ENCODE data around the gene IKZF4.
"Not testable (repeated sequence)": the region's sequence is repeated elsewhere in the genome, so short reads cannot be mapped to it uniquely, and the experiment has no call there.

IKZF4 gene

DNA sequence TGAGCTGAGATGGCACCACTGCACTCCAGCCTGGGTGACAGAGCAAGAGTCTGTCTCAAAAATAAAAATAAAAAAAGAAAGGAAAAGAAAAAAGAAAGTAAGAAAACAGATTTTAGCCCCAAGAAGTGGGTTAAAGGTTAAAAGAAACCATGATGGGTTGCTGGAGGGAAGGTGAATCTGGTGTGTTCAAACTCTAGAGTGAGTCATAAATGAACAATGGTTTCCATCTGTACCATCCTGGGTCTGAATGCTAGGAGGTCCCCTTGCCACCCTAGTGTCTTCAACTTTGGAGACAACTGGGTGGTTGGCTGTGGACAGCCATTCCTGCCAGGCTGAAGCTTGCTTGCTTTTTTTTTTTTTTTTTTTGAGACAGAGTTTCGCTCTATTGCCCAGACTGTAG lies 19.3 kb downstream of the IKZF4 start:
- DNase-seq (ENCODE audit: low spot score) = no peak

DNA sequence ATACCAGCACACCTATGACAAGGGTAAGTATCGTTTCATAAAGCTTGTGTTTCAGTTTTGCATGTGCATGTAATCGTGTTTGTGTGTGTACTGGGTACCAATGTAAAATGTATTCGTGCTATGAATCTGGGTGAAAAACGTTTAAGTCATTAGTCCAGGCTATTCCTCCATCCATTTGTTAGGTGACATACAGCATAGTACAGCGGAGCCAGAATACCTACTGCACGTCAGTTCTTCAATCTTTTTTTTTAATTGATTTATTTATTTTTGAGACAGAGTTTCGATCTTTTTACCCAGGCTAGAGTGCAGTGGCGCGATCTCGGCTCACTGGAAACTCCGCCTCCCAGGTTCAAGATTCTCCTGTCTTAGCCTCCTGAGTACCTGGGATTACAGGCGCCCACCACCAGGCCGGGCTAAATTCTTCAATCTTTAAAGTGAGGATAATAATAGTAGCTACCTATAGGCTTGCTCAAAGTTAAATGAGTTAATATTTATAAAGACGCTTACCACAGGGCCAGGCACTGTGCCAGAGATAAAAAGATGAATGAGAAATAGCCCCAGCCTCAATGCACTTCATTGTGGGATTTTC lies 20.2 kb downstream of the IKZF4 start:
- DNase-seq (ENCODE audit: low spot score) = no peak

DNA sequence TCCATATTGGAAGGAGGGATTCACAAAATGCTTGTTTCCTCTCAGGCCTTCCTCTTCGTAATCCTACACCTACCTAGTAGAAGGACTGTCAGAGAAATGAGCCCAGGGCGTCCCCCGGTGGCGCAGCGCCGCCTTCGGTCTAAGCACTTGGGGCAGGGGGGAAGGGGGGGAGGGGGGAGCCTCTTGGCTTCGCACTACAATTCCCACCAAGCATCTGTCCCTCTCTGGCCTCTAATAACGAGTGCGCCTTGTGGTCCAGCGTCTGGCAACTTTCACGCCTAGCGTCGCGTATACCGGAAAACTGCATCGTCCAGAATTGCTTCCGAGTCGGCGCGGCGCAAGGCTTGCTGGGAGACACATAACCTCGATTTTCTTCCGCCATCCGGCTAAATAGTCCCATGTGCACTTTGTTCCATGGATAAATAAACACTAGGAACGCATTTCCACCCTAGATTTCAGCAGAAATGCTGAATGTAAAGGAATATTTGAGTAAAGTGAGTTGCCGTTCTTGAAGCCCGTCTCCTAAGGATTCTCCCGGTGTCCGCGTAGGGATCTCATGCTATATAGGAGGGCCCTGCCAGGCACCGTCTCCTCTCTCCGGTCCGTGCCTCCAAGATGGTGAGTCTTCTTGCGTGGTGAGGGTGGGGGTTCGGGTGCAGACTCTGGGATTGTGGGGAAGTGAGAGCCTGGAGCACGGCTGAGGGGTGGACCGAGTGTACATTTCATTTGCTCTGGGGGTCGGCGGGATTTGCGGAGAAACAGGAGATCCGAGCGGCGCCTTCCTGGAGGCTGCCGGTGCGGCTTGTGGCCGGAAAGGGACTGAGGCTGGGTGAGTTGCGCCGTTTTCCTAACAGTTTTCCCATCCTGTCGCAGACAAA lies 20.9 kb downstream of the IKZF4 start, which contains the start of gene RPS26:
TSS of gene RPS26 (plus strand) at position 367 of the 878 bp plus-strand sequence. CDS start at position 616, 249 bp downstream.
- DNase-seq (ENCODE audit: low spot score) = peak; percentile 92

DNA sequence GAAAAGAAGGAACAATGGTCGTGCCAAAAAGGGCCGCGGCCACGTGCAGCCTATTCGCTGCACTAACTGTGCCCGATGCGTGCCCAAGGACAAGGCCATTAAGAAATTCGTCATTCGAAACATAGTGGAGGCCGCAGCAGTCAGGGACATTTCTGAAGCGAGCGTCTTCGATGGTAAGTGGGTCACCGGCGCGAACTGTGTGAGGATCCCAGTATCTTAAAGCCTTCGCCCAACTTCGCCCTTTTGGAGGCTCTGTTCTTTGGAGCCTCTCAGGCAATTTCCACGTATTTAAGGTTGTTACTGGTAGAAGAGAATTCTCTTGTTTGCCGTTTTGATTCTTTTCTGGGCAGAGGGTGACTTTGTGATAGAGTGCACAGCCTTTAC lies 21.6 kb downstream of the IKZF4 start:
- DNase-seq (ENCODE audit: low spot score) = not testable (repeated sequence)

DNA sequence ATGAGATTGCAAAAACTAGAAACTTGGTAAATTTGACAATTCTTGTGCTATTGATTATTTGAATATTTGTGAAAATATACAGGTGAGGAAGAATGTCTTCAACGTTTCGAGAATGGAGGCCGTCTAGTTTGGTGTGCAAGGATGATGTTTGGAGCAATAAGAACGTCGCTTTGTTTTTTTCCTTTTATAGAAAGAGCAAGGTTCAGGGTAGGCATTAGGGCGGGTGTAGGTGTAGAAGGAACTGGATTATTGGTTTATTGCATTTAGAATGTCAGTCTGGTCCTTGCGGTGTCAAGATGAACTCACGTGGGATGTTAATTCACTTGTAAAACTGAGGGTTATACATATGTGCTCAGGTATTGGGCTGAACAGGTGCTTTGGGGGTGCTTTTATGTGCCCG lies 22.0 kb downstream of the IKZF4 start:
- no peak for DNase-seq (ENCODE audit: low spot score)

DNA sequence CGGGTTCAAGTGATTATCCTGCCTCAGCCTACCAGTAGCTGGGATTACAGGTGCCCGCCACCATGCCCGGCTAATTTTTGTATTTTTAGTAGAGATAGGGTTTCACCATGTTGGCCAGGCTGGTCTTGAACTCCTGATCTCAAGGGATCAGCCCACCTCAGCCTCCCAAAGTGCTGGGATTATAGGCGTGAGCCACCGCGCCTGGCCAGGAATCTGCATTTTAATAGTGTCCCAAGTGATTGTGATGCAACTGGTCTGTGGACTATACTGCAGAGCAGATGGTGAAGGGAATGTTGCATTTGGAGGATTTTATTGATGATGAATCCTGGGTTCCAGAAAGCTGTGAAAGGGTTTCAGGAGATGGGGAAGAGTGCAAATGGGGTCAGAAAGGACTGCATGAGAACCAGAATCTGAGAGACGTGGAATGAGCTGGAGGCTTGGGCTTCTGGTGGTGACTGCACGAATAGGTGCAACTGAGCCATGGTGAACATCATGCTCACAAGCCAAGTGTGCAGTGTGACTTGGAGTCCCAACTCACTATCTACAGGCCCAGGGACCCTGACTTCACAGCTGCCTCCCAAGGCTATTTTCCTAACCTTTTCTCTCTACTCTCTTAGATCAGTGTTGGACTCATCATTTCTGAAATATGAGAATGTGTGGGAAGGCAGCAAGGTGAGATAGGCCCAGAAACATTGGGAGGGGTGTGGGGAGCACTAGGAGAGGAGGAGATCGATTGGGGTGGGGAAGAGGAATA lies 25.4 kb downstream of the IKZF4 start:
- DNase-seq (ENCODE audit: low spot score) = no peak

DNA sequence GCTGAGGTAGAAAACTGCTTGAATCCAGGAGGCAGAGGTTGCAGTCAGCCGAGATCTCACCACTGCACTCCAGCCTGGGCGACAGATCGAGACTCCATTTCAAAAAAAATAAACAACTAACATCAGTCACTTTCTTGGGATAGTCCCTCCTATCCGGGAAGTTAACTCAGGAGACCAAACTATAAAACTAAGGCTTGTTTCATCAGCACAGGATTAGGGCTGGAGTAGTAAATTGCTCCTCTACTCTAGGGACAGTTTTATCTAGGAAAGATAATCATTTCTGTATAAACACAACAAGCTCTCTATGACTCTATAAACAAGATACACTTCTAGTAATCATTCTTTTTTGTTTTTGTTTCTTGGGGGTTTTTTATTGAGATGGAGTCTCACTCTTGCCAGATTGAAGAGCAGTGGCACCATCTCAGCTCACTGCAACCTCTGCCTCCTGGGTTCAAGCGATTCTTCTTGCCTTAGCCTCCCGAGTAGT lies 32.6 kb downstream of the IKZF4 start:
- no peak for DNase-seq (ENCODE audit: low spot score)

DNA sequence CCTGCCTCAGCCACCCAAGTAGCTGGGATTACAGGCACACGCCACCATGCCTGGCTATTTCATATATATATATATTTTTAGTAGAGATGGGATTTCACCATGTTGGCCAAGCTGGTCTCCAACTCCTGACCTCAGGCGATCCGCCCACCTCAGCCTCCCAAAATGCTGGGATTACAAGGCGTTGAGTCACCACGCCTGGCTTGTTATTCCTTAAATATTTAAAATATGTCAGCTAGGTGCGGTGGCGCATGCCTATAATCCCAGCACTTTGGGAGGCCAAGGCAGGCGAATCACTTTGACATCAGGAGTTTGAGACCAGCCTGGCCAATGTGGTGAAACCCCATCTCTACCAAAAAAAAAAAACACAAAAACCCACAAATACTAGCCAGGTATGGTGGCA lies 39.1 kb downstream of the IKZF4 start:
- not testable (repeated sequence) for DNase-seq (ENCODE audit: low spot score)

DNA sequence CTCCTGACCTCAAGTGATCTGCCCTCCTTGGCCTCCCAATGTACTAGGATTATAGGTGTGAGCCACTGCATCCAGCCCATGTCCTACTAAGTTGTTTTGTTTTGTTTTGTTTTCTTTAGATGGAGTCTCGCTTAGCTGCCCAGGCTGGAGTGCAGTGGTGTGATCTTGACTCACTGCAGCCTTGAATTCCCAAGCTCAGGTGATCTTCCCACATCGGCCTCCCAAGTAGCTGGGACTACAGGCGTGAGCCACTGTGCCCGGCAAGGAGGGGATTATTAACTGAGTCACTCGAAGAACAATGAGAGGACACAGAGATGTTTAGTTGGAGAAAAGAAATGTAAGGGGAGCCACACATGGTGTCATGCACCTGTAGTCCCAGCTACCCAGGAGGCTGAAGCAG lies 41.1 kb downstream of the IKZF4 start:
- DNase-seq (ENCODE audit: low spot score) = no peak

DNA sequence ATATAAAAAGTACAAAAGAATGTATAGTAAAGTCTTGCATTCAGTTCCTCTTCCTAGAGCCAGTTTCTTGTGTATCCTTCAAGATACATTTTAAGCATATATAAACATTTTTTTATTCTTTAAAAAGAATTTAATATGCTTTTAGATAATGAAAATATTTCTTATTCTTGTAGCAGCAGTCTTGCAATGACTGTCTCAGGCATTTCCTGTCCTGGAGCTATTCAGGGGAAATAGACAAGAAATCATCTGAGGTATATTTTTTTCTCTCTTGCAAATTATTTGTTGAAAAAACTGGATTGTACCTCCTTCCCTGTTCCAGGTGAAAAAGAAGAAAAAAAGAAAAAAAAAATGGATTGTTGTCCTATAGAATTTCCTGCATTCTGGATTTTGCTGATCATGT lies 42.2 kb downstream of the IKZF4 start:
- DNase-seq (ENCODE audit: low spot score) = no peak

DNA sequence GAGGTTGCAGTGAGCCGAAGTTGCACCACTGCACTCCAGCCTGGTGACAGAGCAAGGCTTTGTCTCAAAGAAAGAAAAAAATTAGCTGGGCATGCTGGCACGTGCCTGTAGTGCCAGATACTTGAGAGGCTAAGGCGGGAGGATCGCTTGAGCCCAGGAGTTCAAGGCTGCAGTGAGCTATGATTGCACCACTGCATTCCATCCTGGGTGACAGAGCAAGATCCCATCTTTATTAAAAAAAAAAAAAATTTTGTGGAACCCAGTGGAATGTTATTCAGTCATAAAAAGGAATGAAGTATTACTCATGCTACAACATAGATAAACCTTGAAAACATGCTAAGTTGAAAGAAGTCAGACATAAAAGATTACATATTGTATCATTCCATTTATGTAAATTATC lies 50.8 kb downstream of the IKZF4 start:
- DNase-seq (ENCODE audit: low spot score) = no peak

DNA sequence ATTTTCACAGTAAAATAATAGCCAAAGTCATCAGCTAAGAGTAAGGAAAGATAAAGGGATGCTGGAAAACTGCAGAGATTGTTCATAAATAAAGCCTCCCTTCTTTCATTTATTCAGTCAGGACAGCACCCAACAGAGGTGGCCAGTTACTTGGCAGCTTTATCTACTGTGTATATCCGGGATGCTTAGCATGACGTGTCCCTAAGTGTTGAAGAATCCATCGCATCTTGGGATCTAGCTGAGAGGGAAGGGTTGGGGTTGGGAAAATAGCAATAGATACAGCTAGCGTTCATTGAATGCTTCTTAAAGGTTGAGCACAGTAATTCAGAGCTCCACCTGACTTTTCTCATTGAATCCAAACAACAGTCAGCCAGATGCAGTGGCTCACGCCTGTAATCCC lies 53.6 kb downstream of the IKZF4 start:
- no peak for DNase-seq (ENCODE audit: low spot score)

DNA sequence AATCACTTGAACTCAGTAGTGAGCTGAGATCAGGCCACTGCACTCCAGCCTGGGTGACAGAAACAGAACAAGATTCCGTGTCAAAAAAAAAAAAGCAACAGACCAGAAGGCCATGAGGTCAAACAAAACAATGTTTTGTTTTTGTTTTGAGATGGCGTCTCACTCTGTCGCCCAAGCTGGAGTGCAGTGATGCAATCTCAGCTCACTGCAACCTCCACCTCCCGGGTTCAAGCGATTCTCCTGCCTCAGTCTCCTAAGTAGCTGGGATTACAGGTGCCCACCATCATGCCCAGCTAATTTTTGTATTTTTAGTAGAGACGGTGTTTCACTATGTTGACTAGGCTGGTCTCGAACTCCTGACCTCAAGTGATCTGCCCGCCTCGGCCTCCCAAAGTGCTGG lies 57.1 kb downstream of the IKZF4 start:
- not testable (repeated sequence) for DNase-seq (ENCODE audit: low spot score)

DNA sequence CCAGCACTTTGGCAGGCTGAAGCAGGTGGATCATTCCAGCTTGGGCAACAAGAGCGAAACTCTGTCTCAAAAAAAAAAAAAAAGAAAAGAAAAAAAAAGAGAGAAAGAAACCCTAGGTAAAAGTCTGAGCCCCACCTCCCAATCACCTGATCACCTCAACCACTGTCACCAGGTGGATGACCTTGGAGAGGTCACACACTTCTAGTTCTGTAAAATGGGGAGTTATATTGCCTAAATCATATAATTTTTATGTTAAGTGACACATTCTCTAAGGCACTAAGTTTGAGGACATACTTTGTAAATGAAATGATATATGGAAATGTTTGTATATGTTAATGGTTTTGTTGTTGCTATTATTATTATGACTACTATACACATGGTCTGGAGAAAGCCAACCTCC lies 57.6 kb downstream of the IKZF4 start:
- DNase-seq (ENCODE audit: low spot score) = no peak

DNA sequence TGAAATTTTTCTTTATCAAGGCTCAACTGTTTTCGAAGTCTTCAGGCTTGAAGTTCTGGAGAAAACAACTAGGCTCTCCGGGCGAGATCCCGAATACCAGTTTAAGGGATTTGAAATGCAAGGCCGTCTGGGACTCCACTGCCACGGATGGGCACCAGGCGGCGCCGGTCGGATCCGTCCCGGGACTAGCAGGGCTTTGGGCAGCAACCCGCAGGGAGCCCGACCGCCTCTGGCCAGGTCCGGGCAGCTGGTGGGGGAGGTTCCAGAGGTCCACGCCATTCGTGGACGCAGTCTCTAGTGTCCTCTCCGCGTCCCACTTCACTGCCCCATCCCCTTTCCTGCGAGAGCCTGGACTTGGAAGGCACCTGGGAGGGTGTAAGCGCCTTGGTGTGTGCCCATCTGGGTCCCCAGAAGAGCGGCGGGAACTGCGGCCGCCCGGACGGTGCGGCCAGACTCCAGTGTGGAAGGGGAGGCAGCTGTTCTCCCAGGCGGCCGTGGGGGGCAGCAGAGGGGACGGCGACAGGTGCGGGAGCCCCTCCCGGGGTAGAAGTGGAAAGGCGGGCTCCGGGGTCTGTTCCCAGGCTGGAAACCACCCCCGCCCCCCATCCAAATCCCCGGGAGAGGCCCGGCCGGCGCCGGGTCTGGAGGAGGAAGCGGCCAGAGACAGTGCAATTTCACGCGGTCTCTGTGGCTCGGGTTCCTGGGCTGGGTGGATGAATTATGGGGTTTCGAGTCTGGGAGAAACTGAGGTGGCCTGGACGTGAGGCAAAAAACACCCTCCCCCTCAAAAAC lies 58.3 kb downstream of the IKZF4 start:
- DNase-seq (ENCODE audit: low spot score) = peak; percentile 89

DNA sequence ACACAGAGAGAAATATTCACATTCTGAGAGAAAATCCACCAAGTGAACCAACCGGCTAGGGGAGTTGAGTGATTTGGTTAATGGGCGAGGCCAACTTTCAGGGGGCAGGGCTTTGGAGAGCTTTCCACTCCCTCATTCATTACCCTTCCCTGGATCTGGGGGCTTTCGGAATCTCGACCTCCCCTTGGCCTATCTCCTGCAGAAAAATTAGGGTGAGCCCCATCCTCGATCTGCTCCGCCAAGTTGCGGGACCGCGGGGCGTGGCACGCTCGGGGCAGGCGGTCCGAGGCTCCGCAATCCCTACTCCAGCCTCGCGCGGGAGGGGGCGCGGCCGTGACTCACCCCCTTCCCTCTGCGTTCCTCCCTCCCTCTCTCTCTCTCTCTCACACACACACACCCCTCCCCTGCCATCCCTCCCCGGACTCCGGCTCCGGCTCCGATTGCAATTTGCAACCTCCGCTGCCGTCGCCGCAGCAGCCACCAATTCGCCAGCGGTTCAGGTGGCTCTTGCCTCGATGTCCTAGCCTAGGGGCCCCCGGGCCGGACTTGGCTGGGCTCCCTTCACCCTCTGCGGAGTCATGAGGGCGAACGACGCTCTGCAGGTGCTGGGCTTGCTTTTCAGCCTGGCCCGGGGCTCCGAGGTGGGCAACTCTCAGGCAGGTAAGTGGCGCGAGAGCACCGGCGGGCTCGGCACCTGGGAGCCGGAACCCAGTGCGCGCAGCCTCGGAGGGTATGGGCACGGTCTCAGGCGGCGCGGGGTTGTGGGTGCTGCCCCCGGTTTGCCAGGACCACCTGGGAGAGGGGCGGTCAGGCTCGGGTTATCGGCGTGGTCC lies 59.1 kb downstream of the IKZF4 start, which contains the start of gene ERBB3:
TSS of gene ERBB3 (plus strand) at position 443 of the 833 bp plus-strand sequence. CDS start at position 579, 136 bp downstream.
- DNase-seq (ENCODE audit: low spot score) = peak; percentile 94

DNA sequence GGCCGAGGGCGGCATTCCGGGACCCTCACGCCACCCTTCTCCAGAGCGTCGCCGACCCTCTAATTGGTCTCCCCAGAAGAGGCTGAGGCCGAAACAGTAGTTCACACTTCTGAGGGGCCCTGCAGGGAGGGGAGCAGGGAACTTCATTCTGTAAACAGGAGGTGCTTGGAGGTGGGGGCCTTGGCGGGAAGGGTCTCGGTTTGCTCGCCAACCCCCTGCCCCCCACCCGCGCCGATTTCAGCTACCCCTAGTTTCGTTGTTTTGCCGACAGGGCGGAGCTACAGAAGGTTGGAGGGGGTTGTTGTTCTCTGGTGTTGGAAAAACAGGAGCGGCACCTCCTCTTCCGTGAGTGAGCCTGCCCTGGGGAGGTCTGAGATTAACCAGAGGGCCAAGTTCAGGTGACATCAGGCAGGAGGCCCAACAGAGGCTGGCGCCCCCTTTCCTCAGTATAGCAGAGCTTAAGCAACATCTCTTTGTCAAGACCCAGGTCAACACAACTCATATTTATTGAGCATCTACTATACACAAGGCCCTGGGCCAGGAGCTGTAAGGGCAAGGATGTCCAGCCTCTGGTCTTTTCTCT lies 59.8 kb downstream of the IKZF4 start:
- peak; percentile 65 for DNase-seq (ENCODE audit: low spot score)

DNA sequence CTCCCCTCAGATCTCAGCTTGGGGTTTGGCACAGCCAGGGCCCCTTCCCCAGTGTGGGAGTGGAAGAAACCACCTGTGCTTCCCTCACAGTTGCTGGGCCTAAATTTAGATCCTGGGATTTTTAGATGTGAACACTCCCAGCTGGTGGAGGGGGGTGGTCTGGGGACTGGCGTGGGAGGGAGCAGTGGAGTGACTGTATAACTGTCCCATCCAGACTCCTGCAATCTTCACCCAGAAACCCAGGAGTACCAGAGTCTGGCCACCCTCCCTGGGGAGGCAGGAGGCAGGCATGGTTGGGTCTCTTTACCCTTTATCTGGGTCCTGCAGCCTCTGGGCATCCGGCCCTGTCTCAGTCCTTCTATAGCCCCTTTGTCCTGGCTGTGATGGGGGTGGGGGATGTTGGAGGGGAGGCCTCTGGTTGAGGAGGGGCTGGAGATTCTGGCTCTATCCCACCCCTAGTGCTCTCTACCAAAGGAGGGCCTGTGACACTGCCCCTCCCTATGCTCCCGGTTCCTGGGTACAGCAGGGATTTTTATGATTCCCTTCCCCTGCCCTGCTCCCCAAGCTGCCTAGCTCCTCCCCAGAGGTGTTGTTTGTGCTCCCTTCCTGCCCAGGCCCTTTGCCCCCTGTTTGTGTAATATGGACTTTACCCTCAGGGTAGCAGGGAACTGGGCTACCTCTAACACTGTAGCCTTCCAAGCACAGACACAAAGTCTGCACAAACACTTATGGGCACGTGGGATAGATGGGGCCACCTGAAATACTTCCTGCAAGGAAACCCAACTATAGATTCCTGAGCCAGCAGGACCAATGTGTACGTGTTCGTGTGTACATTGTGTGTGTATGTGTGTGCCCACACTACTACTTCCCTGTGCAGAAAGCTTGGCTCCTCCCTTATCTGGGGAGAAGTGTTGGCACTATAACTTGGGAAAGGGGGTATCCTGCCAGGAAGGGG lies 60.8 kb downstream of the IKZF4 start:
- DNase-seq (ENCODE audit: low spot score) = peak; percentile 27

DNA sequence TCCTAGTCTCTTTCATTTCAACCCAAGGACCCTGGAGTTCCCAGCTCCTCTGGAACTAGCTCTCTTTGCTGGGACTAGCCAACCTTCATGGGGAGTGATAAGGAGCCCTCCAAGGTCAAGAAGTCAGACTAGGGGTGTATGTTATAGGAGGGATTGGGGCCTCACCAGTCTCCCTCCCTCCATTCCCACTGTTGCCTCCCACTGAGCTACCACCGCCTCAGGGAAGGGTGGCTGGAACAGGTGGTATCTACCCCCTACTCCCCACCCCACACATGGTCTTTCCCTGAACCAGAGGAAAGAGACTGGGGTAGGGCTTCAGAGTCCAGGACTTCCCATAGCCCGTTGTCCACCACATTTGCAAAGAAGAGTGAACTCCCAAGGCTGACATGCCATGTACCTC lies 61.5 kb downstream of the IKZF4 start:
- DNase-seq (ENCODE audit: low spot score) = no peak

Data from iPS-NIHi11 (cell line).